Parathyroid adenoma (tissue), 2 donors: ENCODE results near the gene TGM4.
A peak's percentile ranks its signal among the peaks of the same experiment; 100 is the strongest.

Source experiments
- H2AFZ ChIP-seq: fragments of 300-600 bp; sonication (generic); one replicate; pipeline ENCODE4 v1.7.0; 2017; ENCODE audit warnings: antibody characterized with exemption, mild to moderate bottlenecking
- H3K27ac ChIP-seq: fragments of 300-600 bp; sonication (generic); one replicate; pipeline ENCODE4 v1.7.0; 2017
- H3K27me3 ChIP-seq: fragments of 300-600 bp; sonication (generic); one replicate; pipeline ENCODE4 v1.7.0; 2017; ENCODE audit warnings: low read length; ENCODE audit not compliant: control insufficient read depth, insufficient read depth
- H3K36me3 ChIP-seq: fragments of 300-600 bp; sonication (generic); one replicate; pipeline ENCODE4 v1.7.0; 2017; ENCODE audit warnings: low read length; ENCODE audit not compliant: control insufficient read depth, insufficient read depth
- H3K4me1 ChIP-seq: fragments of 300-600 bp; sonication (generic); one replicate; pipeline ENCODE4 v1.7.0; 2017; ENCODE audit warnings: control low read depth
- H3K4me2 ChIP-seq: fragments of 300-600 bp; sonication (generic); one replicate; pipeline ENCODE4 v1.7.0; 2017; ENCODE audit warnings: low read length
- H3K4me3 ChIP-seq: fragments of 300-600 bp; sonication (generic); one replicate; pipeline ENCODE4 v1.7.0; 2017; ENCODE audit warnings: low read depth, low read length
- H3K79me2 ChIP-seq: fragments of 300-600 bp; sonication (generic); one replicate; pipeline ENCODE4 v1.7.0; 2017; ENCODE audit warnings: control low read depth
- H3K9ac ChIP-seq: fragments of 300-600 bp; sonication (generic); one replicate; pipeline ENCODE4 v1.7.0; 2017; ENCODE audit warnings: mild to moderate bottlenecking
- H3K9me3 ChIP-seq: fragments of 300-600 bp; sonication (generic); one replicate; pipeline ENCODE4 v1.7.0; 2017; ENCODE audit warnings: low read length; ENCODE audit not compliant: control insufficient read depth
- TF ChIP-seq, protein P1 (sequence below): fragments of 300-600 bp; sonication (generic); IDR thresholded peaks from one replicate; pipeline ENCODE4 v1.7.0; 2017; ENCODE audit warnings: antibody characterized with exemption, mild to moderate bottlenecking
- donor health status: primary hyperparathyroidism.

Gene TGM4

GRCh38 chr3:44926172-44926571 is 51.8 kb downstream of the TGM4 start:
- peaks cover 35% of the 10 kb centered on the region for H3K4me1 ChIP-seq
- H3K79me2 ChIP-seq = no peaks in the 10 kb centered on the region
- H3K9ac ChIP-seq = no peak overlapping the region
- H3K4me3 ChIP-seq = no peak overlapping the region
- H3K27me3 ChIP-seq = no peaks in the 10 kb centered on the region
- H3K36me3 ChIP-seq = no peaks in the 10 kb centered on the region
- no peaks in the 10 kb centered on the region for H3K9me3 ChIP-seq
- H3K27ac ChIP-seq = peak overlapping the region; percentile 65
- no peak overlapping the region for H3K4me2 ChIP-seq
- no peak overlapping the region for H2AFZ ChIP-seq
- TF ChIP-seq, protein P1, sequence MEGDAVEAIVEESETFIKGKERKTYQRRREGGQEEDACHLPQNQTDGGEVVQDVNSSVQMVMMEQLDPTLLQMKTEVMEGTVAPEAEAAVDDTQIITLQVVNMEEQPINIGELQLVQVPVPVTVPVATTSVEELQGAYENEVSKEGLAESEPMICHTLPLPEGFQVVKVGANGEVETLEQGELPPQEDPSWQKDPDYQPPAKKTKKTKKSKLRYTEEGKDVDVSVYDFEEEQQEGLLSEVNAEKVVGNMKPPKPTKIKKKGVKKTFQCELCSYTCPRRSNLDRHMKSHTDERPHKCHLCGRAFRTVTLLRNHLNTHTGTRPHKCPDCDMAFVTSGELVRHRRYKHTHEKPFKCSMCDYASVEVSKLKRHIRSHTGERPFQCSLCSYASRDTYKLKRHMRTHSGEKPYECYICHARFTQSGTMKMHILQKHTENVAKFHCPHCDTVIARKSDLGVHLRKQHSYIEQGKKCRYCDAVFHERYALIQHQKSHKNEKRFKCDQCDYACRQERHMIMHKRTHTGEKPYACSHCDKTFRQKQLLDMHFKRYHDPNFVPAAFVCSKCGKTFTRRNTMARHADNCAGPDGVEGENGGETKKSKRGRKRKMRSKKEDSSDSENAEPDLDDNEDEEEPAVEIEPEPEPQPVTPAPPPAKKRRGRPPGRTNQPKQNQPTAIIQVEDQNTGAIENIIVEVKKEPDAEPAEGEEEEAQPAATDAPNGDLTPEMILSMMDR = no peak

DNA sequence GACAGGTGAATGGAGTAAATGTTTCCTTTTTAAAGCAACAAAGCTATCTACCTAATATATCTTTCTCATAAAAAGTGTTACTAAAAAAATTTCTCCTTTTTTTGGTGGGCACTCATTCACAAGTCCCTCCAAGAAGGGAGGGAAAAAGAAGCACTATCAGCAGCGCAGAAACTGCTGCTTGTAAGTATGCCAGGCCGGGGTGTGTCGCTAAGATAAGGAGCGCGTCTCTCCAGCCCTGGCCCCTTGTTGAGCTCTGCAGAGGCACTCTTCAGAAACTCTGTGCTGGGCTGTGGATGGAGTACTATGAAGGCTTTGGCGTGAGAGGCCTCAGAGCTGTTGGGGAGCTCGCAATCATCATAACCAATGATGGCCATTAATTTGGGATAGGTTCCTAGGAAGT is 52.5 kb downstream of the TGM4 start:
- Histone ChIP-seq H3K9me3 (no peaks in the 10 kb centered on the region), H3K4me1 (peaks cover 40% of the 10 kb centered on the region), H3K4me2 (no peak overlapping the region), H3K27ac (no peak overlapping the region), H3K4me3 (no peak overlapping the region), H3K79me2 (no peaks in the 10 kb centered on the region), H3K9ac (no peak overlapping the region), H2AFZ (no peak overlapping the region), H3K36me3 (no peaks in the 10 kb centered on the region), H3K27me3 (no peaks in the 10 kb centered on the region)
- TF ChIP-seq, protein P1 = no peak

DNA sequence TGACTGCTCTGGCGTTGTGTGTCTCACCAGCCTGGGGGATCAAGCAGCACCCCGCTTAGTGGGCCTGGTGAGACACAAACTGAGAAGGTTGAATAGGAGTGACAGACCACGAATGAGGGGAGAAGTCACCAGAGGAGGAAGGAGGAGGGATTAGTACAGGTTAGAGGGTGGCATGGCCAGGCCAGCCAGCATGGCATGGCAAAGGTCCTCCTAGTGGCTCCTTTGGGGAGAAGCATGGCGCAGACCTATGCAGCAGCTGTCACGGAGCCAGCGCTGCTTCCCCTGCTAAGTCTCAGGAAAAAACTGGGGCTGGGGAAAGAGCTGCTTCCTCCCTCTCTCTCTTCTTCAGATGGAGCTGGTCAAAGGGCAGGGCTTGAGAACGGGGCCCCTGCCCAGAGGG is 53.0 kb downstream of the TGM4 start:
- H3K27ac ChIP-seq = no peak overlapping the region
- H3K79me2 ChIP-seq = no peaks in the 10 kb centered on the region
- no peak overlapping the region for H3K4me2 ChIP-seq
- no peaks in the 10 kb centered on the region for H3K36me3 ChIP-seq
- no peaks in the 10 kb centered on the region for H3K27me3 ChIP-seq
- no peak overlapping the region for H3K4me3 ChIP-seq
- H3K4me1 ChIP-seq = peaks cover 40% of the 10 kb centered on the region
- no peaks in the 10 kb centered on the region for H3K9me3 ChIP-seq
- no peak overlapping the region for H3K9ac ChIP-seq
- H2AFZ ChIP-seq = no peak overlapping the region
- TF ChIP-seq, protein P1 = no peak

GRCh38 chr3:44929782-44930181 is 55.4 kb downstream of the TGM4 start:
- TF ChIP-seq, protein P1 = no peak
- Histone ChIP-seq H3K79me2 (peaks cover 2% of the 10 kb centered on the region), H3K36me3 (no peaks in the 10 kb centered on the region)

DNA sequence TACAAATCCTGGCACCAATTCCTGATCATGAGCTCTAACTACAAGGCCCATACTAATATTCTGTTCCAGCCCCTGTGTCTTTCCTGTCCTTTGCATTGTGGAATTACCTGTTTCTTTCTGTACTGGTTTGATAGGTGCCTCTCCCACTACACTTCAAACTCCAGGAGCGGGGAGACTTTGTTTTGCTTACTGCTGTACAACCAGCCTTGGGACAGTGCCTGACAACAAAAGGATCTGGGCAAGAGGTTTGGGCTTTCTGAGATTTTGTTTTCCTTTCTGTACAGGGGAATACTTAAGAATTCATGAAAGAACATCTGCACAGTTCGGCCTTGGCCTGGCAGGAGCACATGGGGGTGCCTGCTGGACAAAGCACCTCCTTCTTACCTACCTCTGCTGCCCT is 56.5 kb downstream of the TGM4 start:
- H3K36me3 ChIP-seq = no peaks in the 10 kb centered on the region
- H3K9me3 ChIP-seq = no peaks in the 10 kb centered on the region
- no peaks in the 10 kb centered on the region for H3K27me3 ChIP-seq
- TF ChIP-seq, protein P1 = no peak
- peaks cover 18% of the 10 kb centered on the region for H3K4me1 ChIP-seq
- H3K79me2 ChIP-seq = peaks cover 3% of the 10 kb centered on the region
- no peak overlapping the region for H3K9ac ChIP-seq
- peak overlapping the region; percentile 2 for H3K27ac ChIP-seq
- no peak overlapping the region for H2AFZ ChIP-seq
- no peak overlapping the region for H3K4me2 ChIP-seq
- H3K4me3 ChIP-seq = no peak overlapping the region

More at GRCh38 chr3:44929782-44930181, 55.4 kb downstream of the TGM4 start:
- H3K4me1 ChIP-seq = peaks cover 30% of the 10 kb centered on the region
- no peak overlapping the region for H3K4me3 ChIP-seq
- H3K27ac ChIP-seq = no peak overlapping the region
- no peak overlapping the region for H3K4me2 ChIP-seq
- no peaks in the 10 kb centered on the region for H3K27me3 ChIP-seq
- no peak overlapping the region for H3K9ac ChIP-seq
- H2AFZ ChIP-seq = no peak overlapping the region
- H3K9me3 ChIP-seq = no peaks in the 10 kb centered on the region
